Measurements from ENCODE around the gene PKN1.

DNA sequence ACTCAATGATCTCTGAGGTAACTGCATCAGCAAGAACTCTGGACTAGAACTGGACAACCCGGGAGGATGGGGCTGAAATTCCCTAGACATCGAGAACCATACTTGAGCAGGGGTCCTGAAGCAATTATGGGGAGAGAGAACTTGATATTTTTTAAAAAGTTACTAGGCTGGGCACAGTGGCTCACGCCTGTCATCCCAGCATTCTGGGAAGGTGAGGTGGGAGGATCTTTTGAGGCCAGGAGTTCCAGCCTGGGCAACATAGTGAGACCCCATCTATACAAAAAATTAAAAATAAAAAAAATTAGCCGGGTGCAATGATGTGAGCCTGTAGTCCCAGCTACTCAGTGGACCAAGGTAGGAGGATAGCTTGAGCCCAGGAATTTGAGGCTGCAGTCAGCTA is 87.4 kb downstream of the PKN1 start:
- TF ChIP-seq, protein P1, sequence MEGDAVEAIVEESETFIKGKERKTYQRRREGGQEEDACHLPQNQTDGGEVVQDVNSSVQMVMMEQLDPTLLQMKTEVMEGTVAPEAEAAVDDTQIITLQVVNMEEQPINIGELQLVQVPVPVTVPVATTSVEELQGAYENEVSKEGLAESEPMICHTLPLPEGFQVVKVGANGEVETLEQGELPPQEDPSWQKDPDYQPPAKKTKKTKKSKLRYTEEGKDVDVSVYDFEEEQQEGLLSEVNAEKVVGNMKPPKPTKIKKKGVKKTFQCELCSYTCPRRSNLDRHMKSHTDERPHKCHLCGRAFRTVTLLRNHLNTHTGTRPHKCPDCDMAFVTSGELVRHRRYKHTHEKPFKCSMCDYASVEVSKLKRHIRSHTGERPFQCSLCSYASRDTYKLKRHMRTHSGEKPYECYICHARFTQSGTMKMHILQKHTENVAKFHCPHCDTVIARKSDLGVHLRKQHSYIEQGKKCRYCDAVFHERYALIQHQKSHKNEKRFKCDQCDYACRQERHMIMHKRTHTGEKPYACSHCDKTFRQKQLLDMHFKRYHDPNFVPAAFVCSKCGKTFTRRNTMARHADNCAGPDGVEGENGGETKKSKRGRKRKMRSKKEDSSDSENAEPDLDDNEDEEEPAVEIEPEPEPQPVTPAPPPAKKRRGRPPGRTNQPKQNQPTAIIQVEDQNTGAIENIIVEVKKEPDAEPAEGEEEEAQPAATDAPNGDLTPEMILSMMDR (IDR thresholded peaks at IDR 0.05): no peak
- no peak for TF ChIP-seq ELF4 (CRISPR knock-in tag; IDR thresholded peaks at IDR 0.05; ENCODE audit: low read depth)

Data from WTC11 (cell line).